Measurements from ENCODE around the gene IDH1. TPM values are rescaled to one million over a fixed set of nuclear protein-coding genes. Genes with fewer than 3 reads are reported as not detected.

IDH1 gene
- total and polyA plus RNA-seq, 2 of the 13 experiments (the other 11 are each of a cell fraction or from before 2014, with no cell fraction given) = 312 to 1,077 TPM

GRCh38 chr2:208253600-208254117 is 1.2 kb downstream of the IDH1 start (continued):
- TF ChIP-seq ZXDC (CRISPR knock-in tag; IDR thresholded peaks at IDR 0.05) (no peak), ZNF282 (IDR thresholded peaks at IDR 0.05; ENCODE audit: partially characterized antibody) (no peak), MEF2D (CRISPR knock-in tag; IDR thresholded peaks at IDR 0.05) (peak; percentile 95), GATA4 (IDR thresholded peaks at IDR 0.05; ENCODE audit: borderline replicate concordance, low read depth) (no peak; the same call in 1 of the 2 replicates), KLF6 (CRISPR knock-in tag; IDR thresholded peaks at IDR 0.05) (no peak), HMG20A (CRISPR knock-in tag; IDR thresholded peaks at IDR 0.05; ENCODE audit: borderline replicate concordance) (no peak; the same call in 1 of the 2 replicates), ZNF629 (CRISPR knock-in tag; conservative IDR thresholded peaks at IDR 0.05) (no peak), ZNF616 (CRISPR knock-in tag; IDR thresholded peaks at IDR 0.05; ENCODE audit: low read depth) (no peak), TBL1XR1 (IDR thresholded peaks at IDR 0.05; ENCODE audit: borderline replicate concordance, low read length, partially characterized antibody) (no peak), NR2F2 (IDR thresholded peaks at IDR 0.05; ENCODE audit: borderline replicate concordance, low read depth) (no peak), CCDC6 (CRISPR knock-in tag; IDR thresholded peaks at IDR 0.05) (no peak), ERF (CRISPR knock-in tag; IDR thresholded peaks at IDR 0.05) (peak; percentile 95; the same call in 1 of the 2 replicates), THAP9 (CRISPR knock-in tag; IDR thresholded peaks at IDR 0.05; ENCODE audit: borderline replicate concordance) (no peak), ZNF816 (CRISPR knock-in tag; IDR thresholded peaks at IDR 0.05; ENCODE audit: borderline replicate concordance) (peak; percentile 52), ELF1 (CRISPR knock-in tag; IDR thresholded peaks at IDR 0.05) (no peak), ZBTB8A (CRISPR knock-in tag; IDR thresholded peaks at IDR 0.05; ENCODE audit: borderline replicate concordance, low read depth) (no peak), EEA1 (CRISPR knock-in tag; IDR thresholded peaks at IDR 0.05; ENCODE audit: borderline replicate concordance) (no peak), MBD4 (IDR thresholded peaks at IDR 0.05; ENCODE audit: borderline replicate concordance, low read length) (peak; percentile 49; the same call in 1 of the 2 replicates), ZKSCAN5 (CRISPR knock-in tag; IDR thresholded peaks at IDR 0.05) (no peak), ZNF260 (CRISPR knock-in tag; IDR thresholded peaks at IDR 0.05; ENCODE audit: borderline replicate concordance, low read depth) (no peak), ZSCAN20 (CRISPR knock-in tag; IDR thresholded peaks at IDR 0.05; ENCODE audit: borderline replicate concordance) (no peak), MAX (IDR thresholded peaks at IDR 0.05) (no peak), MXD4 (CRISPR knock-in tag; IDR thresholded peaks at IDR 0.05) (no peak), CAMTA2 (CRISPR knock-in tag; IDR thresholded peaks at IDR 0.05; ENCODE audit: borderline replicate concordance) (no peak), AGO2 (optimal IDR thresholded peaks at IDR 0.05; ENCODE audit: low read depth, low read length) (no peak), EHMT2 (IDR thresholded peaks at IDR 0.05; ENCODE audit: borderline replicate concordance, low read depth, low read length) (no peak), ARHGAP35 (CRISPR knock-in tag; IDR thresholded peaks at IDR 0.05; ENCODE audit: borderline replicate concordance) (no peak)
